T-helper 9 cell (primary cell): Measurements from ENCODE around the gene DVL2.
"Not testable (repeated sequence)": the region's sequence is repeated elsewhere in the genome, so short reads cannot be mapped to it uniquely, and the experiment has no call there.

ENCODE experiments used
- DNase-seq: peaks from one replicate; pipeline ENCODE4 v3.0.0-alpha.2; 2020

The DVL2 gene

DNA sequence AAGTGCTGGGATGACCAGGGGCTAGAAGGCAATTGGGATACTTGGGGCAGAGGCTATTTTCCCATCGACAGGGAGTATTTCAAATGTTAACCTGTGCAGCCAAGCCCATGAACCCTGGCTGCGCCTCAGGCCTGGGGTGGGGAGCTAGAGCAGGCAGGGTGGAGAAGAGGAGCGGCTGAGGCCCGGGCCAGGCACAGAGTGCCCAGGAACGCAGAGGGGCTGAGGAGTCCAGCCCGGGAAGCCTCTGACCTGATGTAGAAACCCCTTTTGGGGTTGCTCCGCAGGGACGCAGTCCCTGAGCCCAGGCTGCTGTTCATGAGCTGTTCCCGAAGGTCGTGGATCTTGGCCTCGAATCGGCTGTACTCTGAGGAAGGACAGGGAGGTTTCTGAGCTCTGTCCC, 38.3 kb downstream of the DVL2 start:
- no peak for DNase-seq

DNA sequence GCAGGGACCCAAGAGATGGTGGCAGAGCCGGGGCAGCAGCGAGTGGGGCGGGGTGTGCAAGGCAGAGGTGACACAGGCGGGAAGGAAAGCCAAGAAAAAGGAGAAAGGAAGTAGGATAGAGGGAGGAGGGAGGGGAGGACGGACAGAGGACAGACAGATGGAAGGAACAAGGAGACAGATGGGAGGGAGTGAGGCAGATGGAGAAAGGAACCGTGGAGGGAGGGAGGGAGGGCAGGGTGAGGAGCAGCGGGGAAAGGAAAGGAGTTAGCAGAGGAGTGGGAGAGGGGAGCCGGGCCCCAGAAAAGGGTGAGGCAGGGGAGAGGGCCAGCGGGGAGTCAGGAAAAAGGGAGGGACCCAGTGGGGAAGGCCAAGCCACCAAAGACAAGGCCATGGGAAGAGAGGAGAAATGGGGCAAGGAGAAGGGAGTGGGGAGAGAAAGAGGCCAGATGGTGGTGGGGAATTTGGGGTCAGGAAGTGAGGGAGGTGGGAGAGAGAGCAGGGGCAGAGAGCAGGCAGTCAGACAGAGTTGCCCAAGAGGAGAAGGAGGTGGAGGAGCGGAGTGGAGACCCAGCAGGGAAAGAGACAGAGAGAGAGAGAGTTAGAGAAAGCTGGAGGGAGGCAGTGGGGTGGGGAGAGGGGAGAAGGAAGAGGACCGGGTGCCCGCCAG, 41.9 kb downstream of the DVL2 start:
- no peak for DNase-seq

DNA sequence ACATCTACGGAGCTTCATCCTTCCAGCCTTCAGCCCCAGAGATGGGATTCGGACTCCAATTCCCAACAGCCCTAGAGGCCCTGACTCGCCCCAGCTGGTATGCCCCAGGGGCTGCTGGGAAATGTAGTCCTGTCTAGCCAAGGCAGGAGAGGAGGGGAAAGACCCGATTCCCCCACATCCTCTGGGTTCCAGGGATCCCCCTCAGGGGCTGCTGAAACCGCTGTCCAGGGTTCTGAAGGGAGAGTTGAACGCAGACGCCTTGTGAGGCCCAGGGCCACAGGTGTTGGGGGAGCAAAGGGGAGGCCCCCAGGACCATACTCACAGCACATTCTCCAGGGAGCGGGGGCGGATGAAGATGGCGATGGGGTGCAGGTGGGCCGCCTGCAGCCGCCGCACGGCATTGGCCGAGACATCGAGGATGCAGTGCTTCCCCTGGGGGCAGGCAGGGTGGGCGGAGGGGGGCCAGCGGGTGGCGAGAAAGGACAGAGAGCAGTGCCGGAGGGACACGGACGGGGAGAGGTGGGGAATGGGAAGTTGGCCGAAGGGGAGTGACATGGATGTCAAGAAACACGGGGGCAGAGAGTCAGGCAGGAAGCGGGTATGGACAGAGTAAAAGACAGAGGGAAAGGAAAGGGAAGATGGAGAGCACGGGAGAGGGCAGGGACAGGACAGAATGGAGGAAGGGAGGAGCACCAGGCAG, 42.6 kb downstream of the DVL2 start:
- no peak for DNase-seq

DNA sequence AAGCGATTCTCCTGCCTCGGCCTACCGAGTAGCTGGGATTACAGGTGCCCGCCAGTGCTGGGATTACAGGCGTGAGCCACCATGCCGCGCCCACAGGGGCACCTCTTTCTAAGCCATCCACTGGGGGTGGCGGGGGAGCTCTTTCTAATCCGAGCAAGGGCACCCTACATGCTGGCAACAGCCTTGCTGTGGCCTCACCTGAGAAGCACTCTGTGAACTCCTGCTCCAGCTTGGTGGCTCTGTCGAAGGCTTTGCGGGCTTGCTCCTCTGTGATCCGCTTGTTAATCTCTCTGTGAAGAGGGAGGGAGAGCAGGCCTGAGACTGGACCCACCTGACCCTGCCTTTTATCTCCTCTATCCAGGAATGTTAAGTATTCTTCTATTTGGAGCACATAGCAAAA, 43.2 kb downstream of the DVL2 start:
- no peak for DNase-seq

DNA sequence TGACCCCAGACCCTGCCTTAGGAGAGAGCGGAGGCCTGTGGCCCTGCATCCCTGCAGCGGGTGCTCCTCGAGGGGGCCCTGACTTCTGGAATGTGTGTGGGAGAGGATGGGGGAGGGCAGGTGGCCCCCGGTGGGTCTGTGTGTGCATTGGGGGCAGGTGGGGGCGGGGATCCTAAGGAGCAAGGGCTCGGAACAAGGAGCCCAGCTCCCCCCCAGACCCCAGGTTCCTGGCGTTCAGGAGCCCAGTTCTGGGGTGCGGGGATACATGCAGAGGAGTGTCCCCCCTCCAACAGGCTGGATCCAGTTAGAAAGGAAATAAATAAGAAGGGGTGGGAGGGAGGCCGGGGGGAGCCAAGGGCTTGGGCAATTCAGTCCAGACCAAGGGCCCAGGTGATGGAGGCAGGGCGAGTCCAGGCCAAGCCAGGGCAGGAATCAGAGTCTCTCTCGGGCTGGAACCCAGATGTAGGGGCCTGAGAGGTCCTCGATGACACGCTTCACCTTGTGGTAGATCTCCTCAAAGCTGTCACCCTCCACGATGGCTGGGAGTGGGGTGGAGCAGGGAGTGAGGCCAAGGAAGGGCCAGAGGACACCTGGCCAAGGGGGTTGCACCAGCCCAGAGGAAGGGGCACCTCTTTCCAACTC, 43.9 kb downstream of the DVL2 start:
- no peak for DNase-seq

DNA sequence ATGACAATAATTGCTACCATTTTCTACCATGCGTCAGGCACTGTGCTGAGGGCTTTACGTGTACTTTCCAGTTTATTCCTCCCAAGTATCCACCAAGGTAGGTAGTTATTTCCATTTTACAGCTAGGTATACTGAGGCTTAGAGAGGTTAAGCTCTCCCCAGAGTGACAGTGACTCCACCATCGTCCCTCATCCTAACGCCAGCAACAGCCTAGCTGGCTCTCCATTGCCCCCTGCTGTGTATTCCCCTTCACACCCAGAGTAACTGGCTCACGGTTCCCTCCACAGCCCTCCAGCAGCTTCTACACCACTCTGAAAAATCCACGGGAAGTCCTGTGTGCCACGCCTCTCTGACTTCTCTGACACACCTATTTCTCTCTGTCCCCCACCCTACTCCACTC, 48.1 kb downstream of the DVL2 start:
- no peak for DNase-seq

DNA sequence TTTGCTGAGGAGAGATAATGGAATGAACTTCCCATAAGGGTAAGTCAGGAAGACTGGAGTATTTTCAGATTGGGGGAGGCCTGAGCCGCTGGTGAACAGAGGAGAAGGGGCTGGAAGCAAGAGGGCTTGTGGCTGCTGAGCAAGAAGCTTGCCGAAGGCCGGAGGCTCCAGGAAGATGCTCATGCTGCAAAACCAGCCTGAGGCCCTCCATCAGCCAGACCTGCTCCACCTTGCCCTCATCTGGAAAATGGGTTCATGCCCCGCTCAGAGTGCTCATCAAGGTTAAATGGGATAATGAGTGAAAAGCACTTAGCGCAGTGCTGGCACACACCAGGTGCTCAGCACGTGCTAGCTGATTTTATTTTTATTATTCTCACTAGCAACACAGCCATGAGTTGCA, 49.7 kb downstream of the DVL2 start:
- DNase-seq, result no peak

DNA sequence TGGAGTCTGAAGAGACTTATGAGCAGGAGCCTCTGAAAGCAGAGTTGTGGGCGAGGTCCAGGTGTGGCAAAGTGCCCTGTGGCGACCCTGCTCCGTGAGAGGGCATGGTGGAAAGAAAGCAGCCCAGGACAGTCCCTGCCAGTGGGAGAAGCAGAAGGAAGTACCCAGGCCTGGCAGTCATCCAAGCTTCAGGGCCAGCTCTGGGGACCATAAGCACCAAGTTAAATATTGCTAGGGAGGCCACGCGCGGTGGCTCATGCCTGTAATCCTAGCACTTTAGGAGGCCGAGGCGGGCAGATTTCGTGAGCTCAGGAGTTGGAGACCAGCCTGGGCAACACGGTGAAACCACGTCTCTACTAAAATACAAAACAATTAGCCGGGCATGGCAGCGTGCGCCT, 50.2 kb downstream of the DVL2 start:
- DNase-seq, result no peak

DNA sequence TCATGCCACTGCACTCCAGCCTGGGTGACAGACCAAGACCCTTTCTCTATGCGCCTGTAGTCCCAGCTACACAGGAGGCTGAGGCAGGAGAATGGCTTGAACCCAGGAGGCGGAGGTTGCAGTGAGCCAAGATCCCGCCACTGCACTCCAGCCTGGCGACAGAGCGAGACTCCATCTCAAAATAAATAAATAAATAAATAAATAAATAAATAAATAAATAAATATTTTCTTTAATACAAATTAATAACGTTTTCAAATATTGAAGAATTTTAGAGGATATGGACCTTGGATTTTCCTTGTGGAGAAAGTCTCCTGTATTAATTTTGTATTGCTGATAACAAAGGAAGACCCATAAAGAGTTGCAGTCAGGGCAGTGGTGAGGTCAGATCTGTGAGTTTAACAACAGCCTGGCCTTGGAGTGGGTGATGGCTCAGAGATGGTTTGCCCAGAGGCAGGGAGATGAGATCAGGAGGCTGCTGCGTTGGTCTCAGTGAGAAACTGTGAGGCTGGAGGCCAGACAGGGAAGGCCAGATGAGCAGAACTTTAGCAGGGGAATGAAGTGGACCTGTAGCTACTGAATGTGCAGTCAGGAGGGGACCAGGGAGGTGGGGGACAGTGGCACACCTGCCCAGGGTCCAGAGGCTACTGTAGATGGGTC, 50.8 kb downstream of the DVL2 start:
- no peak for DNase-seq

DNA sequence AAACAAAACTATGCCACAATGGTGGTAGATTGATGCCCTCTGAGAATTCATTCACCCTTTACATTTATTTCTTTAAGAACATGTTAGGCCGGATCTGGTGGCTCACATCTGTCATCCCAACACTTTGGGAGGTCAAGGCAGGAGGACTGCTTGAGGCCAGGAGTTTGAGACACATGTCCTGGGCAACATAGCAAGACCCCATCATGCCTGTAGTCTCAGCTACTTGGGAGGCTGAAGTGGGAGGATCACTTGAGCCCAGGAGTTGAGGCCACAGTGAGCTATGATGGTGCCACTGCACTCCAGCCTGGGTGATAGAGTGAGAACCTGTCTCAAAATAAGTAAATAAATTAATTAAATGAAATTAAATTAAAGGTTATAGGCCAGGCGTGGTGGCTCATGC, 52.2 kb downstream of the DVL2 start:
- DNase-seq, result not testable (repeated sequence)

DNA sequence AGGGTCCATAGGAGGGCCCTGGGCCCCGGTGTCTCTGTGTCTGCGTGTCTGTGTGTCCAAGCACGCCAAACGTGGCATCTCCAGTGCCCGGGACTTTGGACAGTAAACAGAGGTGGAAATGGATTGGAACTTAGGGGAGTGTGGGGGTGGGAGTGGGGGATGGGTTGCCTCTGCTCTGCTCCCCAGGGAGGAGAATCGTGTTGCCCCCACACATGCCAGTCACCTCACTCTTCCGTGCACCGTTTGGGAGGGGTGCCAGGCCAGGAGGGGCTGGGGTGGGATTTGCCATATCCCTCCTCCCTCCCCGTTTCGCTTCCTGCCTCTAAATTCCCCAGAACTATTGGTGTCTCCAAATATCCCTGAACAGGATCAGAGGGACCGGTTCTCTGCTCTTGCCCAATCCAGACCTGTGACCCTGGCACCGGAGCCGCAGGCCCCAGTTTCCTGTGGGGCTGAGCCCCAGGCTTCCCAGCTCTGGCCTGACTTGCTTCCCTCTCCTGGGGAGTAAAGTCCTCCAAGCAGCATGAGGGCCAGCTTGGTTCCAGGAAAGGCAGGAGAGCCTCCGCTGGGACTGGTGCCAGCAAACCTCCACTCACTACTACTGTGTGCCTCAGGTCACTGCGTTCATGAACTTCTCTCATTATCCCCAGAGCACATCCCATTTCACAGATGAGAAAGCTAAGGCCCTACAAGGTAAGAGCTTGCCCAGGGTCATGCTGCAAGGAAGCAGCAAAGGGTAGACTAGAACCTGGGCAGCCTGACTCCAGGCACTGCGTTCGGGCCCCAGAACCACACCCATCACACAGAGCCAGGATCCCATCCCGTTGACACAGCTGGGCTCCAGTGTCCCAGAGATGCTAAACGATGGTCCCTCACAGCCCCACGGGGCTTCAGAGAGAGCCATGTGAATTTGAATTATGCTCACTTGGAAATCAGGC, 54.7 kb downstream of the DVL2 start, which contains the start of gene ASGR1:
Gene ASGR1, minus strand, starts transcription at position 54 of the 938 bp plus-strand sequence. CDS start 807 bp downstream, outside the sequence.
- DNase-seq, result no peak

DNA sequence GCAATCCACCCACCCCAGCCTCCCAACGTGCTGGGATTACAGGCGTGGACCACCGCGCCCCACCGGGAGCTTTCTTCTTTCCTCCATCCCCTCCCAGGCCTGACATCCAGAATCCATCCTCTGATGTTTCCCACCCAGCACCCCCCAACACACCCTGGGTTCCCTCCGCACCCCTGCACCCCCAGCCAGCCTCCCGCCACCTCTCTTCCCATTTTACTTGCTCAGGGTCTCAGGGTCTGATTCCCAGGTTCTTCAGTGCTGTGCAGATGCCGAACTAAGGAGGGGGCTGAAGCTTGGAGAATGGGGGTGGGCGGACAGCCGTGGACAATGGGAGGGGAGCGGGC, 55.4 kb downstream of the DVL2 start:
- DNase-seq, result no peak

DNA sequence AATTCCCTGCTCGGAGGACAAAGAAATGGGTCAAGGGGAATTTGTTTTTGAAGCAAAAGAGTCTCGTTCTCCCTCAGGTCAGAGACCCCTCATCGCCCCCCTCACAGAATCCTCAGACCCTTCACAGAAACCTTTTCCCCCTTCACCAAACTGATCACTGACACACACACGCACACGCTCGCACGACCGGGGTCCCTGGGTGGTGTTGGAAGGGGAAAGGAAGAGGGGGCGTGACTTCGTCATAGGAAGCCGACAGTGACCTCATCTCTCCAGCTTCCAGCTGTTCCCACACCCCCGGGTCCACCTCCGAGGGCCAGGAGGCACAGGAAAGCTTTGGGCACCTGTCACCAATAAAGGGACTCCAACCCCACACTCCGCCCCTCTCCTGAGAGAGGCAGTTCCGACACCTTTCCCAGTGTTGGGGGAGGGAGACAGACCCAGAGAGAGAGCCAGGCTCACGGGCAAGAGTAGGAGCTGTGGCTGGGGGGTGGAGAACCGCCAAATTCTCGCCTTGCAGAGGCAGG, 56.3 kb downstream of the DVL2 start:
- DNase-seq, result no peak

DNA sequence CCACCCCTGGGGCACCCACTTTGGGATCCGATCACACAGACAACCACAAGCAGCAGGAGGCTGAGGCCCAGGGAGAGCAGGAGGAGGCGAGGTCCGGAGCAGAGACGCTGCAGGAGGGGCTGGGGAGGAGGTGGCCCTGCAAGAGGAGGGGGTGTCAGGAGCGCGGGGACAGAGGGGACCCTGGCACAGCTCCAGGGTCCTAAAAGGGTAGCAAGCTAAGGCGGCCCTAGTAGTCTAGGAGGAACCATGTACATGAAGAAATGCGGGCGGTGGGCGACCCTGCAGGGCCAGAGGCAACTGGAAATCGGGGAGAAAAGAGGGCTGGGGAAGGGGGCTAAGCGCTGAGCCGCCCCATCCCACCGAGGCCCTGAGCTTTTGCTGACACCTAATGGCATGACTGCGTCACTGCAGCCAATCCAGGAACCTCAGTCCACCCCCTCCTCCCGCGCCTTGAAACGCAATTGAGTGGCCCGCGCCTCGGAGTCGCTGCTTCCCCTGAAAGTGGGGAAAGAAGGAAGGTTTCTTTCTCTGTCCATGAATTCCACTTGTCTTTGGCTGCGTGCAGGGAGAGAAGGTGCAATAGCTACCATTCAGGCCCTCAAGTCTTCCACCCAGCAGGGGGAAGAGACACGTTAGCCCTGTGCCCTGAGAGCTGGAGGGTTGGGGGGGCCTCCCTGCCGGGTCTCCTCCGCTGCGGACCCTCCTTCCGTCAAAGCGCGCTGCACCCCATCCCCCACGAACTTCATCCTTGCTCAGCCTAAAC, 56.9 kb downstream of the DVL2 start:
- peak; percentile 60 for DNase-seq

DNA sequence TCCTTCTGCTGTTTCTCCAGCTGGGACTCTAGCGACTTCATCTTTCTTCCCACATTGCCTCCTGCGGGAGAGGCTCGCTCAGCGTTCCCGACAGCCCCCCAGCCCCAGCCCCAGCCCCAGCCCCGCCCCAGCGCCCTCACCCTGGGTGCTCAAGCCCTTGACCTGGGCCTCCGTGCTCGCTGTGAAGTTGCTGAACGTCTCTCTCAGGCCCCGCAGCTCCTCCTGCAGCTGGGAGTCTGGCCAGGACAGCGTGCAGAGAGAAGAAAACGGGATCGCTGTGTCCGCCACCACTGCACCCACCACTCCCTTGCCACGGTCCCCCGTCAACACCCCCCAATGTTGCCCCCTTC, 57.5 kb downstream of the DVL2 start:
- DNase-seq, result no peak

DNA sequence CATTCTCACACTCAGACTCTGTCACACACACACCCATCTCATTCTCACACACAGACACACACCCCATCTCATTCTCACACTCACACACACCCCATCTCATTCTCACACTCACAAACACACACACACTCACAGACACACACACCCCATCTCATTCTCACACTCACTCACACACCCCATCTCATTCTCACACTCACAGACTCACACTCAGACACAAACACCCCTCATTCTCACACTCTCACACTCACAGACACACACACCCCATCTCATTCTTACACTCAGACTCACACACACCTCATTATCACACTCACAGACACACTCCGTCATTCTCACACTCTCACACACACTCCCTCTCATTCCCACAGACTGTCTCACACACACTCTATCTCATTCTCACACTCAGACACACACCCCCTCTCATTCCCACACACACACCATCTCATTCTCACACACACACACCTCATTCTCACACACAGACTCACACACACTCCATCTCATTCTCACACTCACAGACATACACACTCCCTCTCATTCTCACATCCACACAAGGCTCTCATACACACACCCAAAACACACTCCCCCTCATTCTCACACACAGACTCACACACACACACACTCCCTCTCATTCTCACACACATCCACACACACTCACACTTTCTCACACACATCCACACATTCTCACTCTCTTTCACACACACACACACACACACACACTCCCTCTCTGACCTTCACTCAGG, 58.0 kb downstream of the DVL2 start:
- DNase-seq, result no peak
